ENCODE results near the gene S1PR3. TPM values are rescaled to one million over a fixed set of nuclear protein-coding genes. Genes with fewer than 3 reads are reported as not detected.

Gene S1PR3
- total RNA-seq, 1 donor from 2014 or later, result 18.3 TPM

DNA sequence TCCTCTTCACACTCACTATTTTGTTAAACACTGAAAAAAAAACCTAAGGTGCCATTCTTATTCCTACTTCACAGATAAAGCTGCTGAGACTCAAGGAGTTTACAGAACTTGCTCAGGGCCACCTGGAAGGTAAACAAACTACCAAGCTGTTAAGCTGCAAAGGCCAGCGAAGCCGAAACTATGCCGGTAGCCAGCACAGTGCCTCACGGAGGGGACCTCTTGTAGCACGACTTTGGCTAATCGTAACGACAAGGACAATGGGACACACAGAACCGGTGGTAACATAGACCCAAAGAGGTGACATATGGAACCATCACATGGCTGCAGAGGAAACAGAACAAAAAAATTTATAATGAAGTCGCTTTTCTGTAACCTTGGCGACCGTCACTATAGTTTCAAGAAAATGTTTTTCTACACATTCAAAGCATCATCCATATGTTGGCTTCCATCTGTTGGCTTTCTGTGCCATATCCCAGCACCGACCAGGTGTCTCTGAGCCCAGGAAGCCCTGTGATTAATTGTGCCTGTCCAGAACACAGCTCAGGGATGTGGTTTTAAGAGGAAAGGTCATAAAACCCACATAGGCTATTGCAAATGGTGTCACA lies 60.3 kb downstream of the S1PR3 start:
- Mint-ChIP-seq H3K4me1 (ENCODE audit: unreplicated experiment) (no peaks in the 10 kb centered on the region), H3K27ac (ENCODE audit: unreplicated experiment) (no peak overlapping the region), H3K4me3 (ENCODE audit: unreplicated experiment) (no peak overlapping the region), H3K36me3 (ENCODE audit: low read depth, unreplicated experiment) (no peaks in the 10 kb centered on the region), H3K9me3 (ENCODE audit: unreplicated experiment) (no peaks in the 10 kb centered on the region), H3K27me3 (ENCODE audit: unreplicated experiment) (peaks cover 2% of the 10 kb centered on the region)
- TF ChIP-seq, protein P1, sequence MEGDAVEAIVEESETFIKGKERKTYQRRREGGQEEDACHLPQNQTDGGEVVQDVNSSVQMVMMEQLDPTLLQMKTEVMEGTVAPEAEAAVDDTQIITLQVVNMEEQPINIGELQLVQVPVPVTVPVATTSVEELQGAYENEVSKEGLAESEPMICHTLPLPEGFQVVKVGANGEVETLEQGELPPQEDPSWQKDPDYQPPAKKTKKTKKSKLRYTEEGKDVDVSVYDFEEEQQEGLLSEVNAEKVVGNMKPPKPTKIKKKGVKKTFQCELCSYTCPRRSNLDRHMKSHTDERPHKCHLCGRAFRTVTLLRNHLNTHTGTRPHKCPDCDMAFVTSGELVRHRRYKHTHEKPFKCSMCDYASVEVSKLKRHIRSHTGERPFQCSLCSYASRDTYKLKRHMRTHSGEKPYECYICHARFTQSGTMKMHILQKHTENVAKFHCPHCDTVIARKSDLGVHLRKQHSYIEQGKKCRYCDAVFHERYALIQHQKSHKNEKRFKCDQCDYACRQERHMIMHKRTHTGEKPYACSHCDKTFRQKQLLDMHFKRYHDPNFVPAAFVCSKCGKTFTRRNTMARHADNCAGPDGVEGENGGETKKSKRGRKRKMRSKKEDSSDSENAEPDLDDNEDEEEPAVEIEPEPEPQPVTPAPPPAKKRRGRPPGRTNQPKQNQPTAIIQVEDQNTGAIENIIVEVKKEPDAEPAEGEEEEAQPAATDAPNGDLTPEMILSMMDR (IDR thresholded peaks at IDR 0.05; ENCODE audit: unreplicated experiment), result no peak
- DNase-seq (ENCODE audit: low spot score), result no peak

DNA sequence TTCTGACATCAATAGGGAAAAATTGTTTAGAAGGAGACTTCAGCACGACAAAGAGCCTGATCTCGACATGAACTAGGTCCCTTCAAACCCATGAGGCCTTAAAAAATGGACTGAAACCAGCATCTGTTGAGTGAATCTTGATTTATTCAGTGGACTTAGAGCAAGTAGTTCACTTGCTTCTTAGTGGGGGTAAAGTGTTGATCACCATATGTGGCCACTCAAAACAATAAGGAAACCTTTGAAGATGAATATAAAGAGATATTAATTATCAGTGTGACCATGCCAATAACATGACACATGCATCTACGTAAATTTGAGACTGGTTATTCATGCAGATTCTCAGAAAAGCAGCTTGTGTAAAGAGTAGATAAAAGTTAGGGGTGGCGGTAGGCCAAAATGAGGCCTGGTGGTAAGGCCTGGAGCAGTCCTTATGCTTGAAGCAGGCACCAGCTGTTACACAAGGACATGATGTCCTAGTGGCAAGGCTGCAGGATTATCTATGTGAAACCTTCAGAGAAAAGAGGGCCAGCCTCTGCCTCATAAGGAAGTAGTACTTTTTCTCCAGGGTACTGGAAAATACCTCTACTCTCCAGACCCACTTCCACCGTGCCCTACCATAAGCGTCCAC lies 61.3 kb downstream of the S1PR3 start:
- no peak for DNase-seq (ENCODE audit: low spot score)
- Mint-ChIP-seq H3K4me1 (ENCODE audit: unreplicated experiment) (no peaks in the 10 kb centered on the region), H3K27ac (ENCODE audit: unreplicated experiment) (no peak overlapping the region), H3K4me3 (ENCODE audit: unreplicated experiment) (no peak overlapping the region), H3K27me3 (ENCODE audit: unreplicated experiment) (peaks cover 2% of the 10 kb centered on the region), H3K36me3 (ENCODE audit: low read depth, unreplicated experiment) (no peaks in the 10 kb centered on the region), H3K9me3 (ENCODE audit: unreplicated experiment) (no peaks in the 10 kb centered on the region)
- TF ChIP-seq, protein P1 (IDR thresholded peaks at IDR 0.05; ENCODE audit: unreplicated experiment), result no peak

DNA sequence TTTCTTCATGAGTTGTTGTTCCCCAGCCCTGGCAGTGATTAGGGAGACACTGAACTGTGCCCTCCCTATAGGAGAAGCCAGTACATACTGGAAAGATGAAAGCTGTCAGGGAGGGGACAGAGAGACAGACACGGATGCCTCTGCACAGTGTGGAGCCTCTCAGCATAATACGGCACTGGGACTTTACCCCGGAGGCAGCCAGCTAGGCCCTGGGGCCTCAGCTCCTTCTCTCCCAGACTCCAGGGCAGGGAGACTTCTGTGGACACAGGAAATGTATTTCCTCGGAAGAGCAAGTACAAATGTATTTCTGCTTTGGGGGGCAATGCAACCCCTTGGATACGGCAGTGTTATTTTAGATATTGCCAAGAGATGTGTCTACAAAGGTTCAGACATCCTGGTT lies 62.0 kb downstream of the S1PR3 start:
- TF ChIP-seq, protein P1 (IDR thresholded peaks at IDR 0.05; ENCODE audit: unreplicated experiment), result no peak
- Mint-ChIP-seq H3K27ac (ENCODE audit: unreplicated experiment) (no peak overlapping the region), H3K4me3 (ENCODE audit: unreplicated experiment) (no peak overlapping the region), H3K9me3 (ENCODE audit: unreplicated experiment) (no peaks in the 10 kb centered on the region), H3K27me3 (ENCODE audit: unreplicated experiment) (peaks cover 2% of the 10 kb centered on the region), H3K36me3 (ENCODE audit: low read depth, unreplicated experiment) (no peaks in the 10 kb centered on the region), H3K4me1 (ENCODE audit: unreplicated experiment) (no peaks in the 10 kb centered on the region)
- no peak for DNase-seq (ENCODE audit: low spot score)

Other genes with a start within 250 kb of the S1PR3 start
- 6.5 TPM for gene SHC3, start 187.3 kb downstream of the S1PR3 start, total RNA-seq (ENCODE audit: unreplicated experiment)

All from endothelial cell (in vitro differentiated cells).